Neural progenitor cell (in vitro differentiated cells): Measurements from ENCODE around the gene HMCN1. TPM values are rescaled to one million over a fixed set of nuclear protein-coding genes. Genes with fewer than 3 reads are reported as not detected.

Experiments
- DNase-seq: peaks from one replicate; pipeline ENCODE4 v3.0.0-alpha.2; 2016; ENCODE audit warnings: low spot score
- H2AFZ ChIP-seq: fragments of 200-600 bp; sonication (generic); replicated peaks from 2 replicates; pipeline ENCODE4 v1.6.1; 2016; ENCODE audit warnings: antibody characterized with exemption
- H3F3A ChIP-seq: fragments of 200-600 bp; sonication (generic); 2 replicates; pipeline ENCODE4 v1.6.1; 2016; ENCODE audit warnings: antibody characterized with exemption, low read depth
- H3K27ac ChIP-seq: fragments of 200-600 bp; sonication (generic); 2 replicates; pipeline ENCODE4 v1.5.1; 2016; ENCODE audit warnings: mild to moderate bottlenecking
- H3K27me3 ChIP-seq: fragments of 200-600 bp; sonication (generic); 2 replicates; pipeline ENCODE4 v1.6.1; 2016; ENCODE audit warnings: mild to moderate bottlenecking, moderate library complexity
- H3K36me3 ChIP-seq: fragments of 200-600 bp; sonication (generic); 2 replicates; pipeline ENCODE4 v1.5.1; 2016
- H3K4me1 ChIP-seq: fragments of 200-600 bp; sonication (generic); 2 replicates; pipeline ENCODE4 v1.6.1; 2016; ENCODE audit warnings: mixed run types
- H3K4me2 ChIP-seq: fragments of 200-600 bp; sonication (generic); 2 replicates; pipeline ENCODE4 v1.6.1; 2016
- H3K4me3 ChIP-seq: fragments of 200-600 bp; sonication (generic); 2 replicates; pipeline ENCODE4 v1.5.1; 2016
- H3K79me2 ChIP-seq: fragments of 200-600 bp; sonication (generic); 2 replicates; pipeline ENCODE4 v1.6.1; 2016; ENCODE audit warnings: low read depth
- H3K9ac ChIP-seq: fragments of 200-600 bp; sonication (generic); 2 replicates; pipeline ENCODE4 v1.6.1; 2016
- H3K9me3 ChIP-seq: fragments of 200-600 bp; sonication (generic); 2 replicates; pipeline ENCODE4 v1.5.1; 2016; ENCODE audit warnings: low read depth
- H4K20me1 ChIP-seq: fragments of 200-600 bp; sonication (generic); 2 replicates; pipeline ENCODE4 v1.6.1; 2016; ENCODE audit warnings: low read depth
- H3K27ac Mint-ChIP-seq: 3 replicates; pipeline ENCODE4 v1.8.0; 2021; ENCODE audit warnings: mixed read lengths
- H3K27me3 Mint-ChIP-seq: 2 replicates; pipeline ENCODE4 v1.8.0; 2022; ENCODE audit warnings: low read depth, mild to moderate bottlenecking, inconsistent platforms, moderate library complexity, mixed read lengths; ENCODE audit not compliant: insufficient read depth
- H3K36me3 Mint-ChIP-seq: 3 replicates; pipeline ENCODE4 v1.8.0; 2021; ENCODE audit warnings: mixed read lengths
- H3K4me1 Mint-ChIP-seq: 3 replicates; pipeline ENCODE4 v1.8.0; 2021; ENCODE audit warnings: mixed read lengths
- H3K4me3 Mint-ChIP-seq: 3 replicates; pipeline ENCODE4 v1.8.0; 2021; ENCODE audit warnings: mild to moderate bottlenecking, moderate library complexity, mixed read lengths
- H3K9me3 Mint-ChIP-seq: 3 replicates; pipeline ENCODE4 v1.8.0; 2020; ENCODE audit warnings: mixed read lengths
- CTCF ChIP-seq: fragments of 200-600 bp; sonication (generic); IDR thresholded peaks from 2 replicates; pipeline ENCODE4 v1.5.1; 2017; ENCODE audit warnings: antibody characterized with exemption, mild to moderate bottlenecking
- EZH2 ChIP-seq: fragments of 200-600 bp; sonication (generic); IDR thresholded peaks from 2 replicates; pipeline ENCODE4 v1.6.1; 2017; ENCODE audit warnings: antibody characterized with exemption, mild to moderate bottlenecking, moderate library complexity
- EZH2phosphoT487 ChIP-seq: fragments of 200-600 bp; sonication (generic); IDR thresholded peaks from 2 replicates; pipeline ENCODE4 v1.6.1; 2017; ENCODE audit warnings: antibody characterized with exemption
- total RNA-seq: library from RNA; depleted of rRNA; stranded (reverse); fragments of >200 nt; gene quantifications from 2 replicates; pipeline ENCODE4 v1.2.3, GENCODE V29; 2015; ENCODE audit warnings: low replicate concordance

The HMCN1 gene
- total RNA-seq, 1 donor from 2014 or later: 26.4 TPM

GRCh38 chr1:186146974-186147373 lies 412.8 kb downstream of the HMCN1 start:
- Histone ChIP-seq H3K9me3 (no peaks in the 10 kb centered on the region), H3K79me2 (no peaks in the 10 kb centered on the region), H2AFZ (no peak overlapping the region), H3K27ac (no peak overlapping the region), H3K27me3 (no peaks in the 10 kb centered on the region), H4K20me1 (no peaks in the 10 kb centered on the region), H3K4me1 (peaks cover 3% of the 10 kb centered on the region), H3F3A (no peaks in the 10 kb centered on the region), H3K4me3 (no peak overlapping the region), H3K36me3 (no peaks in the 10 kb centered on the region), H3K9ac (no peak overlapping the region), H3K4me2 (no peak overlapping the region)
- no peak for DNase-seq
- H3K27ac Mint-ChIP-seq: no peak overlapping the region
- no peaks in the 10 kb centered on the region for H3K9me3 Mint-ChIP-seq
- H3K4me1 Mint-ChIP-seq: peaks cover 3% of the 10 kb centered on the region
- H3K27me3 Mint-ChIP-seq: no peaks in the 10 kb centered on the region
- H3K4me3 Mint-ChIP-seq: no peak overlapping the region
- TF ChIP-seq CTCF: no peak
- no peak for TF ChIP-seq EZH2phosphoT487
- TF ChIP-seq EZH2: no peak
- no peaks in the 10 kb centered on the region for H3K36me3 Mint-ChIP-seq

DNA sequence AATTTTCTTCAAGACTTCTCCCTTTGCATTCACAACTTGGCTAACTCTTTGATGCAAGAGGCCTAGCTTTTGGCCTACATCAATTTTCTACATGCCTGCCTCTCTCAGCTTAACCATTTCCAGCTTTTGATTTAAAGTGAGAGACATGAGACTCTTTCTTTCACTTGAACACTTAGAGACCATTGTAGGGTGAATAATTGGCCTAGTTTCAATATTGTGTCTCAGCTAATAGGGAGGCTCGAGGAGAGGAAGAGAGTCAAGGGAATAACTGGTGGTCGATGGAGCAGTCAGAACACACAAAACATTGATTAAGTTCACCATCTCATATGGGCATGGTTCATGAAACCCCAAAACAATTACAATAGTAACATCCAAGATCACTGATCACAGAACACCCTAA lies 415.4 kb downstream of the HMCN1 start:
- Histone ChIP-seq H4K20me1 (no peaks in the 10 kb centered on the region), H3K4me3 (no peak overlapping the region), H3K36me3 (no peaks in the 10 kb centered on the region), H3F3A (no peaks in the 10 kb centered on the region), H3K9me3 (no peaks in the 10 kb centered on the region), H3K27me3 (no peaks in the 10 kb centered on the region), H3K27ac (peak overlapping the region; percentile 13), H3K4me2 (no peak overlapping the region), H3K9ac (no peak overlapping the region), H3K79me2 (no peaks in the 10 kb centered on the region), H2AFZ (no peak overlapping the region), H3K4me1 (peaks cover 6% of the 10 kb centered on the region)
- no peaks in the 10 kb centered on the region for H3K36me3 Mint-ChIP-seq
- no peaks in the 10 kb centered on the region for H3K9me3 Mint-ChIP-seq
- peaks cover 8% of the 10 kb centered on the region for H3K4me1 Mint-ChIP-seq
- peak; percentile 3 for DNase-seq
- H3K27me3 Mint-ChIP-seq: no peaks in the 10 kb centered on the region
- no peak overlapping the region for H3K4me3 Mint-ChIP-seq
- TF ChIP-seq CTCF (no peak), EZH2phosphoT487 (no peak), EZH2 (no peak)
- no peak overlapping the region for H3K27ac Mint-ChIP-seq

DNA sequence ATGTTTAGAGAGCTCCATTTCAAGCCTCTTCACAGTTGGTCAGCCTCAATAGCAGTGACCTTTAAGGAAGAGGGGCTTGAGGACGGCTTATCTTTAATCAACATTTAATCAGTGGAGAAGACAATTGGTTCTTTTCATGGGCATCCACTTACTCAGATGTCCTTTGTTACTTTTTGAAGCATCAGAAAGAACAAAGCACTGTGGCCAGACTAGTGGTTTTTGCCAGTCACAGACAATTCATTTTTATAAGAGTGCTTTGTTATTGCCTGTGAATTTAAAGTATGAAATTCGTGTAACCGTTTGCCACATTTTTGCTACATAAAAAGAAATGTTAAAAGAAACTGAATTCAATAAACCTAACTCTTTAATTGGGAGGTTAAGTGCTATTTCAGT lies 418.0 kb downstream of the HMCN1 start:
- peaks cover 8% of the 10 kb centered on the region for H3K4me1 Mint-ChIP-seq
- no peaks in the 10 kb centered on the region for H3K9me3 Mint-ChIP-seq
- H3K27me3 ChIP-seq: no peaks in the 10 kb centered on the region
- no peak overlapping the region for H3K4me3 ChIP-seq
- peak; percentile 3 for DNase-seq
- no peaks in the 10 kb centered on the region for H3K27me3 Mint-ChIP-seq
- no peak overlapping the region for H3K4me3 Mint-ChIP-seq
- no peak for TF ChIP-seq EZH2phosphoT487
- no peak for TF ChIP-seq EZH2
- TF ChIP-seq CTCF: no peak
- no peak overlapping the region for H3K27ac ChIP-seq
- H3K9ac ChIP-seq: no peak overlapping the region
- no peak overlapping the region for H2AFZ ChIP-seq
- no peaks in the 10 kb centered on the region for H3K9me3 ChIP-seq
- H3F3A ChIP-seq: no peaks in the 10 kb centered on the region
- no peaks in the 10 kb centered on the region for H3K36me3 ChIP-seq
- H3K4me1 ChIP-seq: peaks cover 6% of the 10 kb centered on the region
- no peak overlapping the region for H3K4me2 ChIP-seq
- no peaks in the 10 kb centered on the region for H3K79me2 ChIP-seq
- H3K27ac Mint-ChIP-seq: no peak overlapping the region
- H4K20me1 ChIP-seq: no peaks in the 10 kb centered on the region
- no peaks in the 10 kb centered on the region for H3K36me3 Mint-ChIP-seq
